GM06990 (cell line): ENCODE measurements around the gene DBNDD2.

Experiments used
- DNase-seq: peaks from one replicate; pipeline ENCODE4 v3.0.0-alpha.2; 2011; ENCODE audit not compliant: insufficient read length; ENCODE audit errors: extremely low read depth
- H3K27me3 ChIP-seq: replicated peaks from 2 replicates; pipeline ENCODE4 v1.6.0; 2011; ENCODE audit warnings: low read length; ENCODE audit not compliant: control insufficient read depth, insufficient read depth
- H3K36me3 ChIP-seq: 2 replicates; pipeline ENCODE4 v1.5.1; 2011; ENCODE audit warnings: low read length; ENCODE audit not compliant: control insufficient read depth, insufficient read depth
- H3K4me3 ChIP-seq: replicated peaks from 2 replicates; pipeline ENCODE4 v1.5.1; 2011; ENCODE audit warnings: low read depth, mild to moderate bottlenecking, control low read depth, low read length
- TF ChIP-seq, protein P1 (sequence below): IDR thresholded peaks from 2 replicates; pipeline ENCODE4 v1.5.1; 2011; ENCODE audit warnings: low read length, control low read depth, mild to moderate bottlenecking, inconsistent platforms; ENCODE audit not compliant: insufficient read depth, poor library complexity, severe bottlenecking

Gene DBNDD2

DNA sequence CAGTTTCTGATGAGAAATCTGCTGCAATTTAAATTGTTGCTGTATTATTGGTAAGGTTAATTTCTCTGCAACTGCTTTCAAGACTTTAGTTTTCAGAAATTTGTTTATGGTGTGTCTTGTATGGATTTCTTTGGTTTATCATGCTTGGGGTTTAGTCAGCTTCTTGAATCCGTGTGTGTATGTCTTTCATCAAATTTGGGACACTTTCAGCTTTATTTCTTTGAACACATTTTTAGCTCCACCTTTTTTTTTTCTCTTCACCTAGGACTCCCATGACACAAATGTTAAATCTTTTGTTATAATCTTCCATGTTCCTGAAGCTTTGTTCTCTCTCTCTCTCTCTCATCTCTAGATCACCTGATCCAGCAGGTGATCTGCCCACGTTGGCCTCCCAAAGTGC is 16.5 kb upstream of the DBNDD2 start:
- Histone ChIP-seq H3K36me3 (no peaks in the 10 kb centered on the region), H3K4me3 (no peak overlapping the region), H3K27me3 (no peaks in the 10 kb centered on the region)
- TF ChIP-seq, protein P1, sequence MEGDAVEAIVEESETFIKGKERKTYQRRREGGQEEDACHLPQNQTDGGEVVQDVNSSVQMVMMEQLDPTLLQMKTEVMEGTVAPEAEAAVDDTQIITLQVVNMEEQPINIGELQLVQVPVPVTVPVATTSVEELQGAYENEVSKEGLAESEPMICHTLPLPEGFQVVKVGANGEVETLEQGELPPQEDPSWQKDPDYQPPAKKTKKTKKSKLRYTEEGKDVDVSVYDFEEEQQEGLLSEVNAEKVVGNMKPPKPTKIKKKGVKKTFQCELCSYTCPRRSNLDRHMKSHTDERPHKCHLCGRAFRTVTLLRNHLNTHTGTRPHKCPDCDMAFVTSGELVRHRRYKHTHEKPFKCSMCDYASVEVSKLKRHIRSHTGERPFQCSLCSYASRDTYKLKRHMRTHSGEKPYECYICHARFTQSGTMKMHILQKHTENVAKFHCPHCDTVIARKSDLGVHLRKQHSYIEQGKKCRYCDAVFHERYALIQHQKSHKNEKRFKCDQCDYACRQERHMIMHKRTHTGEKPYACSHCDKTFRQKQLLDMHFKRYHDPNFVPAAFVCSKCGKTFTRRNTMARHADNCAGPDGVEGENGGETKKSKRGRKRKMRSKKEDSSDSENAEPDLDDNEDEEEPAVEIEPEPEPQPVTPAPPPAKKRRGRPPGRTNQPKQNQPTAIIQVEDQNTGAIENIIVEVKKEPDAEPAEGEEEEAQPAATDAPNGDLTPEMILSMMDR, result no peak
- no peak for DNase-seq

GRCh38 chr20:45392733-45393132 is 15.4 kb upstream of the DBNDD2 start:
- Histone ChIP-seq H3K36me3 (no peaks in the 10 kb centered on the region), H3K4me3 (no peak overlapping the region), H3K27me3 (no peaks in the 10 kb centered on the region)
- no peak for DNase-seq
- TF ChIP-seq, protein P1, result no peak

GRCh38 chr20:45394221-45395113 is 13.6 kb upstream of the DBNDD2 start:
- Histone ChIP-seq H3K36me3 (no peaks in the 10 kb centered on the region), H3K4me3 (no peak overlapping the region), H3K27me3 (no peaks in the 10 kb centered on the region)
- DNase-seq, result no peak
- TF ChIP-seq, protein P1, result no peak

GRCh38 chr20:45395114-45395415 is 13.0 kb upstream of the DBNDD2 start:
- TF ChIP-seq, protein P1, result no peak
- no peak overlapping the region for H3K4me3 ChIP-seq
- no peaks in the 10 kb centered on the region for H3K27me3 ChIP-seq
- no peak for DNase-seq
- H3K36me3 ChIP-seq, result no peaks in the 10 kb centered on the region

GRCh38 chr20:45399018-45399417 is 9.1 kb upstream of the DBNDD2 start:
- Histone ChIP-seq H3K4me3 (no peak overlapping the region), H3K36me3 (no peaks in the 10 kb centered on the region), H3K27me3 (no peaks in the 10 kb centered on the region)
- DNase-seq, result no peak
- TF ChIP-seq, protein P1, result no peak
